ENCODE data around the gene ACSF3. TPM values are rescaled to one million over a fixed set of nuclear protein-coding genes. Genes with fewer than 3 reads are reported as not detected.
A peak's percentile ranks its signal among the peaks of the same experiment; 100 is the strongest.

ACSF3 gene
- total RNA-seq, 4 donors from 2014 or later, result 26.1 to 55.1 (median 32.5) TPM

- Histone ChIP-seq H3K27ac (no peak overlapping the region), H3K4me3 (peak overlapping the region; percentile 47)
Observed at GRCh38 chr16:89201439-89202377, 108.1 kb downstream of the ACSF3 start.

GRCh38 chr16:89202422-89203215 is 109.0 kb downstream of the ACSF3 start:
- no peak for DNase-seq (ENCODE audit: low spot score in 2 of 2)
- Histone ChIP-seq H3K4me1 (peaks cover 24% of the 10 kb centered on the region), H3K27ac (no peak overlapping the region), H3K36me3 (no peaks in the 10 kb centered on the region), H3K27me3 (peaks cover 67% of the 10 kb centered on the region), H3K4me3 (peak overlapping the region; percentile 47), H3K9me3 (no peaks in the 10 kb centered on the region)
- TF ChIP-seq CTCF (IDR thresholded peaks at IDR 0.05) (no peak), EP300 (IDR thresholded peaks at IDR 0.05) (no peak), POLR2A (IDR thresholded peaks at IDR 0.05) (no peak), POLR2AphosphoS5 (IDR thresholded peaks at IDR 0.05) (no peak)
- WGBS, result 51% methylated on average over 43 of the region's 49 CpGs

More at GRCh38 chr16:89201439-89202377, 108.1 kb downstream of the ACSF3 start:
- Histone ChIP-seq H3K9me3 (no peaks in the 10 kb centered on the region), H3K4me1 (peaks cover 24% of the 10 kb centered on the region), H3K27me3 (peaks cover 67% of the 10 kb centered on the region), H3K36me3 (no peaks in the 10 kb centered on the region)
- WGBS, result 3% methylated on average over 7 of the region's 111 CpGs
- DNase-seq (ENCODE audit: low spot score in 2 of 2), result peak; percentile 74 to 82
- no peak for TF ChIP-seq EP300 (IDR thresholded peaks at IDR 0.05)
- TF ChIP-seq POLR2AphosphoS5 (IDR thresholded peaks at IDR 0.05), result no peak
- no peak for TF ChIP-seq POLR2A (IDR thresholded peaks at IDR 0.05)
- no peak for TF ChIP-seq CTCF (IDR thresholded peaks at IDR 0.05)

Other genes with a start within 250 kb of the ACSF3 start
- gene GALNS, start 236.9 kb upstream of the ACSF3 start, total RNA-seq, result 100 to 1,000 TPM in 1 of 4 donors, 10 to 100 TPM in 3; 31.1 to 134 (median 43.3) TPM
- 10 to 100 TPM; 31.9 to 49.2 (median 36.3) TPM for gene TRAPPC2L, start 236.7 kb upstream of the ACSF3 start, total RNA-seq
- not detected for gene PABPN1L, start 227.2 kb upstream of the ACSF3 start, total RNA-seq
- gene CBFA2T3, start 116.6 kb upstream of the ACSF3 start, total RNA-seq, result 1 to 10 TPM; 1.5 to 6.6 (median 2.9) TPM
- under 1 TPM in 2 of 4 donors, not detected in 2; 0.16 to 0.48 TPM for gene CDH15, start 77.9 kb downstream of the ACSF3 start, total RNA-seq
- gene SLC22A31, start 106.7 kb downstream of the ACSF3 start, total RNA-seq, result 1 to 10 TPM in 3 of 4 donors, under 1 TPM in 1; 0.72 to 6.6 (median 4.7) TPM
- gene ZNF778, start 123.9 kb downstream of the ACSF3 start, total RNA-seq, result 10 to 100 TPM; 22.0 to 69.6 (median 26.0) TPM